Vagina (tissue), 2 donors: ENCODE results near the gene TRPV6.

Source experiments
- POLR2A ChIP-seq, 2 donors: fragments of 450-650 bp; IDR thresholded peaks; one replicate each; pipeline ENCODE4 v1.6.1; 2017; ENCODE audit warnings: antibody characterized with exemption in 2 of 2, mild to moderate bottlenecking in 2 of 2, moderate library complexity in 2 of 2
- POLR2AphosphoS5 ChIP-seq, 2 donors: sonication (generic); formaldehyde crosslinking; IDR thresholded peaks; one replicate each; pipeline ENCODE4 v1.9.0; 2017; ENCODE audit warnings: antibody characterized with exemption in 2 of 2, mild to moderate bottlenecking in 2 of 2, low read depth in 1 of 2; ENCODE audit not compliant: insufficient read depth in 1 of 2
- TF ChIP-seq, protein P1 (sequence below), 3 experiments: fragments of 450-650 bp in 2 of 3; fragments of 200-600 bp in 1 of 3; sonication (generic) in 1 of 3; IDR thresholded peaks; one replicate each; pipeline ENCODE4 v1.5.1; 2017 to 2019; ENCODE audit warnings: antibody characterized with exemption in 3 of 3, mild to moderate bottlenecking in 2 of 3, moderate library complexity in 2 of 3

DNA sequence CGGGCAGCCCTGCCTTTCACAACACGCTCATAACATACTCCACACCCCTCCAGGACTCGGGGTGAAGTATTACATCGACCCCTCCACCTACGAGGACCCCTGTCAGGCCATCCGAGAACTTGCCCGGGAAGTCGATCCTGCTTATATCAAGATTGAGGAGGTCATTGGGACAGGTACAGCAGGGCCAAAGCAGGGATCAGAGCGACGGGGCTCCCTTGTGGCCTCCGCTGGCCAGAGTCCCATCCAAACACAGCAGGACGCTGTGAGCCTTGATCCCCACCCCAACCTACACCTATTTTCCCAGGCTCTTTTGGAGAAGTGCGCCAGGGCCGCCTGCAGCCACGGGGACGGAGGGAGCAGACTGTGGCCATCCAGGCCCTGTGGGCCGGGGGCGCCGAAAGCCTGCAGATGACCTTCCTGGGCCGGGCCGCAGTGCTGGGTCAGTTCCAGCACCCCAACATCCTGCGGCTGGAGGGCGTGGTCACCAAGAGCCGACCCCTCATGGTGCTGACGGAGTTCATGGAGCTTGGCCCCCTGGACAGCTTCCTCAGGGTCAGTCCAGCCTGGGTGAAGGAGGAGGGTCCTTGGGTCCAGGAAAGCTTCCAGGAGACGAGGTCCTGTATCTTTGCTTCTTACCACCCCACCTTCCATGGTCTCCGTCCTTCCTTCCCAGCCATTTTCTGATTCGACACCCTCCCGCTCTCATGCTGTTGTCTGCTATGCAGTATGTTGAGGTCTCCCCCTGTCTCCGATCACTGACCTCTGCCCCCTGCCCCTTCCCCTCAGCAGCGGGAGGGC lies 17.2 kb downstream of the TRPV6 start:
- TF ChIP-seq, protein P1, sequence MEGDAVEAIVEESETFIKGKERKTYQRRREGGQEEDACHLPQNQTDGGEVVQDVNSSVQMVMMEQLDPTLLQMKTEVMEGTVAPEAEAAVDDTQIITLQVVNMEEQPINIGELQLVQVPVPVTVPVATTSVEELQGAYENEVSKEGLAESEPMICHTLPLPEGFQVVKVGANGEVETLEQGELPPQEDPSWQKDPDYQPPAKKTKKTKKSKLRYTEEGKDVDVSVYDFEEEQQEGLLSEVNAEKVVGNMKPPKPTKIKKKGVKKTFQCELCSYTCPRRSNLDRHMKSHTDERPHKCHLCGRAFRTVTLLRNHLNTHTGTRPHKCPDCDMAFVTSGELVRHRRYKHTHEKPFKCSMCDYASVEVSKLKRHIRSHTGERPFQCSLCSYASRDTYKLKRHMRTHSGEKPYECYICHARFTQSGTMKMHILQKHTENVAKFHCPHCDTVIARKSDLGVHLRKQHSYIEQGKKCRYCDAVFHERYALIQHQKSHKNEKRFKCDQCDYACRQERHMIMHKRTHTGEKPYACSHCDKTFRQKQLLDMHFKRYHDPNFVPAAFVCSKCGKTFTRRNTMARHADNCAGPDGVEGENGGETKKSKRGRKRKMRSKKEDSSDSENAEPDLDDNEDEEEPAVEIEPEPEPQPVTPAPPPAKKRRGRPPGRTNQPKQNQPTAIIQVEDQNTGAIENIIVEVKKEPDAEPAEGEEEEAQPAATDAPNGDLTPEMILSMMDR (IDR thresholded peaks at IDR 0.05): no peak
- TF ChIP-seq POLR2AphosphoS5 (IDR thresholded peaks at IDR 0.05; ENCODE audit: insufficient read depth in 1 of 2, low read depth in 1 of 2) (no peak), POLR2A (IDR thresholded peaks at IDR 0.05) (no peak)
